Measurements from ENCODE around the gene RBM6.

- TF ChIP-seq, protein P1, sequence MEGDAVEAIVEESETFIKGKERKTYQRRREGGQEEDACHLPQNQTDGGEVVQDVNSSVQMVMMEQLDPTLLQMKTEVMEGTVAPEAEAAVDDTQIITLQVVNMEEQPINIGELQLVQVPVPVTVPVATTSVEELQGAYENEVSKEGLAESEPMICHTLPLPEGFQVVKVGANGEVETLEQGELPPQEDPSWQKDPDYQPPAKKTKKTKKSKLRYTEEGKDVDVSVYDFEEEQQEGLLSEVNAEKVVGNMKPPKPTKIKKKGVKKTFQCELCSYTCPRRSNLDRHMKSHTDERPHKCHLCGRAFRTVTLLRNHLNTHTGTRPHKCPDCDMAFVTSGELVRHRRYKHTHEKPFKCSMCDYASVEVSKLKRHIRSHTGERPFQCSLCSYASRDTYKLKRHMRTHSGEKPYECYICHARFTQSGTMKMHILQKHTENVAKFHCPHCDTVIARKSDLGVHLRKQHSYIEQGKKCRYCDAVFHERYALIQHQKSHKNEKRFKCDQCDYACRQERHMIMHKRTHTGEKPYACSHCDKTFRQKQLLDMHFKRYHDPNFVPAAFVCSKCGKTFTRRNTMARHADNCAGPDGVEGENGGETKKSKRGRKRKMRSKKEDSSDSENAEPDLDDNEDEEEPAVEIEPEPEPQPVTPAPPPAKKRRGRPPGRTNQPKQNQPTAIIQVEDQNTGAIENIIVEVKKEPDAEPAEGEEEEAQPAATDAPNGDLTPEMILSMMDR (IDR thresholded peaks at IDR 0.05): no peak
- no peak for TF ChIP-seq EP300 (IDR thresholded peaks at IDR 0.05)
Observed at GRCh38 chr3:50100386-50100785, 160.4 kb downstream of the RBM6 start.

All from tibial nerve (tissue), 4 donors.